Activated CD8-positive, alpha-beta memory T cell treated with anti-CD3 and anti-CD28 coated beads, Interleukin-2, amount 50 U/mL, for 4 hours (primary cell): ENCODE data around the gene ZCCHC14.

ENCODE experiments used
- DNase-seq: peaks from one replicate; pipeline ENCODE4 v3.0.0-alpha.2; 2020

The ZCCHC14 gene

GRCh38 chr16:87472935-87473334 lies 19.9 kb downstream of the ZCCHC14 start:
- DNase-seq = no peak

GRCh38 chr16:87472142-87472778 lies 20.6 kb downstream of the ZCCHC14 start:
- DNase-seq = no peak

GRCh38 chr16:87471278-87472141 lies 21.3 kb downstream of the ZCCHC14 start:
- no peak for DNase-seq

DNA sequence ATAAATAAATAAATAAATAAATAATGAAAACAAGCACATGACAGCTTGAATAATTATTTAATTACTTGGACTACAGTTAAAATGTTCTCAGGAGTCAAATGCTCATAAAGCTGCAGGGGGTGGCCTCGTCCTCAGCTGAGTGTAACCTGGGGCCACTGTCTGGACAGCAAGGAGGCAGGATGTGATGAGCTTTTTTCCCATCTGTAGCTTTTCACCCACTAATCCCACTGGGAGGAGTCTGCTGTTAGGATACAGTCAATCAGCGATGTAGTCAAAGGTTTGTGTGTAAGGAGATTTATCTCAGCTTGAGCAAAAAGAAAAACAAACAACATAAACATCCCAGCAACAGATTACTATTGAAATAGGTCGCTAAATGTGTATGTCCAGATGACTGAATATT lies 22.5 kb downstream of the ZCCHC14 start:
- no peak for DNase-seq

- DNase-seq = no peak
Observed at GRCh38 chr16:87469169-87469568, 23.7 kb downstream of the ZCCHC14 start.

DNA sequence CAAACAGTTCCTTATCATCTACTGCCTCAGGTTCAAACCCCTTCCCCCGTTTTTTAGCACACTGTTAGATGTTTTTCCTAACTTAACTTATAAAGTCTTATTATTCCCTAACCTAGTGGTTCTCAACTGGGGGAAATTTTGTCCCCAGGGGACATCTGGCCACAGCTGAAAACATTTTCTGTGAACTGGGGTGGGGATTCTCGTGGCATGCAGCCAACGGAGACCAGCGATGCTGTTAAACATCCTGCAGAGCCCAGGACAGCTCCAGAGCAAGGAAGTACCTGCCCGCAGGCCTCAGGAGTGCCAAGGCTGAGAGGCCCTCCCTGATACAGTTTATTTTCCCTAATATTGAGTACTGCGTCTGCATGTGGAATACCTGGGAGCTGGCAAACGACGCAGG lies 24.3 kb downstream of the ZCCHC14 start:
- no peak for DNase-seq

GRCh38 chr16:87466975-87467501 lies 25.8 kb downstream of the ZCCHC14 start:
- DNase-seq = no peak

DNA sequence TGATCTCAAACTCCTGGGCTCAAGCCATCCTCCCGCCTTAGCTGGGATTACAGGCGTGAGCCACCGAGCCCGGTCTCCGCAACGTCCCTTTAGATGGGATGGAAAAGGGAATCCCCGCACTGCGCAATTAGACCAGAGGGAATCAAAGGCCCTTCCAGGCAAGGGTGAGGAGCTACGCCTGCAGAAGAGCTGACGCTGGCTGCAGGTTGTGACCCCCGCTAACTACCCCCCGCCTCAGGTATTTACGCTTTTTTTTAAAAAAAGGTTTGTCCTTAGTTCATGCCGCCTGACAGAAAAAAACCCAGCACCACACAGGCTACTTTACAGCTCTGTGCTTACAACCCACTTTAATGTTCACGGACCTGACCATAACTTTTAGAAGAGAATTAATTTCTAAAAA lies 26.9 kb downstream of the ZCCHC14 start:
- no peak for DNase-seq

DNA sequence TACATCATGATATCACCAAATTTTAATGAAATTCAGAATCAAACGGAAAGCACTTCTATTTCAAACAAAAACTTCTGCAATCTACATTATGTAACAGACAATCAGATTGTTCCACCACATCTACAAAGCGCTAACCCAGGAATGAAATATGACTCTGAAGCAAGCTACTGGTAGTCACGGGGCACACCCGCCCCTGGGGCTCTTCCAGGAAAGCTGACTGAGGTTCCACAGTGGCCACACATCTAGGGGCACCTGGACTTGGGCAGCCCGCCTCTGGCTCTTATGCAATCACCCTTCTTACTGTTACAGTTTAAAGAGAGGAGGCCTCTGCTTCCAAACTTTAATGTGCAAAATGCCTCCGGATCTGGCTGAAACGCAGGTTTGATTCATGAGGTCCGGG lies 27.5 kb downstream of the ZCCHC14 start:
- no peak for DNase-seq

DNA sequence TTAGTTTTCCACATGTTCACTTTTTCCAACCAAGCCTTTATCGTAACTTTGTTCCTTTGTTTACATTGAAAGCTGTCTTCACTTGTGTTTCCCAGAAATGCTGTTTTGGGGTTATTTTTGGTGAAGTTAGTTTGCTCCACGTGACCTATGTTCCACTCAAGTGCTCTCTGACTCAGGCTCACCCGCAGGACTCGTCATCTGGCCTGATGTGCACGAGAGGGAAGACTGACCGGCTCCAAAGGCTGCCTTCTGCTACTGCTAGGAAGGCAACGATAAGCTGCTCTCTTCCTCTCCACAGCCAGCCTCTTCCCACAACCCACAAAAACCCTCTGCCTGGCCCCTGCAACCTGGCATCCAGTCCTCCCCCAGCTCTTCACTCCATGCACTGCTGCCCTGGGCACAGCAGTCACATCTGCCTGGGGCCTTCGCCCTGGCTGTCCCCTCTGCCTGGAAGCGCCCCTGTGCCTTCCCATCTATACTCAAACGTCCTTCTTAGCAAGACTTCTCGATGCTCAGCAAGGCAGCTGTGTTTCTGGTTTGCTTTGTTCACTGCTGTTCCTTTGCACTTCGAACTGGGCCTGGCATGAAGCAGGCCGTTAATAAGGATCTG lies 28.0 kb downstream of the ZCCHC14 start:
- DNase-seq = peak; percentile 35

GRCh38 chr16:87463722-87464690 lies 28.8 kb downstream of the ZCCHC14 start:
- DNase-seq = peak; percentile 28

DNA sequence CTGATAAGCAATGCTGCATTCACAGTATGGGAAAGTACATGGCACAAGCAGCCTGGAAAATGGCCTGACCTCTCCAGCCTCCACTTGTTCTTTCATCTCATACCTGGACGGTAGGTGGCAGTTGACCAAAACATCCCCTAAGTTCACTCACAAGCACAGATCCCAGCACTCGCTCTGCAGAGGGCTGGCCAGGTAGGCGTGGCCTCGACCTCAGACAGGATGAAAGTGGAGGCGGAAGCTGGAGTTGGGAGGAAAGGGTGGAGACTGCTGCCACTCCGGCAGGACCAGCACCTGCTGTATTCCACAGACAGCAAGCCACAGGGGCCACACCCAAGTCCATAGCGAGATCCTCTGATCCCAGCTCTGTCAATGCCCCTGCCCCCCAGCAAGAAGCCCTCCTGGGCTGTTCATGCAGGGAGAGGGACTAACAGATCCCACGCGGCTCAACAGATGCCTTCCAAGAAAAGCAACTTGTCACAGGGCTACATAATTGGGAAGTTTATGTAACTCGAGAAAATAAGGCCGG lies 31.3 kb downstream of the ZCCHC14 start:
- DNase-seq = no peak

GRCh38 chr16:87460936-87461335 lies 31.9 kb downstream of the ZCCHC14 start:
- no peak for DNase-seq

GRCh38 chr16:87459833-87460232 lies 33.0 kb downstream of the ZCCHC14 start:
- DNase-seq = no peak

DNA sequence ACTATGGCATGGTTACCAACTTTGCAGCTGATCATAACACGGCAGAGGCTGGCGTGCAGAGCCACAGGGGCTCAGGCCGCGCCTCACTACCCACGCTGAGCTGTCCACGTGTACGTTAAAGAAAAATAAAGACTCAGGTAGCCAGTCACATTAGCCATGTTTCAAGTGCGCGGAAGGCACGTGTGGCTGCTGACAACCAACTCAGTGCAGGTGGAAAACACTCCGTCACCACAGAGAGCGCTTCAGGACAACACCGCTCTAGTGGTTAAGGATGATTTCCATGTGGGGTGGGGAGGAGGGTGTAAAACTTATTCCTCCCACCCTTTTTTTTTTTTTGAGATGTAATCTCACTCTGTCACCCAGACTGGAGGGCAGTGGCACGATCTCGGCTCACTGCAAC lies 33.8 kb downstream of the ZCCHC14 start:
- DNase-seq = no peak

DNA sequence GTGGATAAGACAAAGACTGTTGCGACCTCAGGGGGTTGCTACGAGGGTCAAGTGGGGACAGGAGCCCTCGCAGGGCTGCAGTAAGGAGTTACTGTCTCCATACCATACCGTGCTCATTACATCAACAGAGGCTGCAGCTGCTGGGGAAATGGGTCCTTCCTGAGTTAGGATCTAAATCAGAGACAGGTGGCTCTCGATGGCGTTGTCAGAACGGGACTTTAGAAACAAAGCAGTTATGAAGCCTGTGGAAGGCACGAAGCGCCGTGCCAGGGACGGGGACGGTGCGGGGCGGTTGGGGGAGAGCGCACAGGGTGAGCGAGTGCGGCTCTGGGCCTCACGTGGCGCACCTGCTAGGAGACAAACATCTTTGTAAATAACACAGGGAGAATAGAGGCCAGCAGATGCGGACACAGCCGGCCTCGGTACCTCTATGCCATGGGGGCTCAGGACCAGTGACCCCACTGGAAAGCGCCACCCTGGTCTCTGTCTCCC lies 34.4 kb downstream of the ZCCHC14 start:
- DNase-seq = no peak

DNA sequence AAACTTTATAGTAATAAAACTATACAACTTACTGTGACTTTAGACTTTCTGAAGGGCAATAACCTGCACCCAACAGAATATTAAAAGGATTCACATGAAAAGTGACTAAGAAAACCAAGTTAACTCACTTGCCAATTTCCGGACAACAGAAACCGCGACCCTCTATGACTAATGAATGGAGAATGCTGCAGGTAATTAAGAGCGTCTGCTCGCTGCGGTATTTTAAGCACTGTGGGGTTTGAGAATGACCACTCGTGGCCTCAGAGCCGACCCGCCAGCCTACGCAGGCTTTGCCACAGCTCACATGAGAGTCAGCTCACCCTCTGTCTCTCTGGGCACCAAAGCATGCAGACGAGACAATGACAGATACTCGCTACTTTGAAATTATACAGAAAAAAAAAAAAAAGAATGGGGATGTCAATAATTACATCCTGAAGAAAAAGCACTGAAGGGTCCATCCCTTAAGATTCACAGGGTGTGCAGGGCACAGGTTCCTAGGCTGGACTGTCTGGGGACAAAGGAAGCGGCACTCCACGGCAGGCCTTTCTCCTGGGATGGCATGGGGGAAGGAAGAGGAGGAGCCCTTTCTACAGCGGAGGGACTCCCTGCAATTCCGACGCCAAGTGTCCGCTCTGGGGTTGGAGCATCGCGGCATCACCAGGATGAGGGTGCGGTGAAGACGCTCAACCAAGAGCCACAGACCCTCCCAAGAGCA lies 35.0 kb downstream of the ZCCHC14 start:
- DNase-seq = peak; percentile 33

DNA sequence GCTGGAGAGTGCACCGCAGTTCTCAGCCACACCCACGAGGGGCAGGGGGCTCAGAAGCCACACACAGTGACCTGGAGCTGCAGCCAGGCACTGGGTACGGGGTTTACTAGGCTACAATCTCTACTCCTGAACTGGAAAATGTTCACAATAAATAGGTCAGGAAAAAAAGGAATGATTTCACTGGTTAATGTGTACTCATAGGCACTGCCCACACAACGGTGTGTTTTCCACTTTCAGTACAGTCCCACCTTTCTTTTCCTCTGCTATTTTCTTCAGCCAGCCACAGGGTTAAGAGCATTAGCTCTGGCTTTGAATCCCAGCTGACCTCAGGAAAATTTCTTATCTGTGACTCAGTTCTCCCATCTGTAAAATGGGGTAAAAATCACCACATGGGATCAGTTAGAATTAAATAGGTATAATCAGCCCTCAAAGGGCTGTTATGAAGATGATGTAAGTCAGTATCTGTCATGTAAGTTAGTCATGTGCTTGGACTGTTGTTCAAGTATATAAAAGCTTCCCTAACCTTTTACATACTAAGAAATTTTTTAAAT lies 35.7 kb downstream of the ZCCHC14 start:
- DNase-seq = no peak

DNA sequence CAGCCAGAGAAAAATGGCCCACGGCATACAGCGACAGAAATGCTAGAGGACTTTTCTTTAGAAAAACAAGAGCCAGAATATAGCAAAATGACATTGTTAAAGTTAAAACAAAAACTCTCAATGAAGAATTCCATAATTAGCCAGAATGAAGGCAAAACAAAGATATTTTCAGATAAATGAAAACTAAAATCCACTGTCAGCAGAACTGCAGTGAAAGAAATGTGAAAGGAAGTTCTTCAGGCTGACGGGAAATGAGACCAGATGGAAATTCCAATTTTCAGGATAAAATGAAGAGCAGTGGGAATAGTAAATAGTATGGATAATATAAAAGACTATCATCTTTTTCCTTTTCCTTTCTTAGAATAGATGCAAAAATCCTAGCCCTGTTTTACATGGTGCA lies 38.4 kb downstream of the ZCCHC14 start:
- DNase-seq = no peak

DNA sequence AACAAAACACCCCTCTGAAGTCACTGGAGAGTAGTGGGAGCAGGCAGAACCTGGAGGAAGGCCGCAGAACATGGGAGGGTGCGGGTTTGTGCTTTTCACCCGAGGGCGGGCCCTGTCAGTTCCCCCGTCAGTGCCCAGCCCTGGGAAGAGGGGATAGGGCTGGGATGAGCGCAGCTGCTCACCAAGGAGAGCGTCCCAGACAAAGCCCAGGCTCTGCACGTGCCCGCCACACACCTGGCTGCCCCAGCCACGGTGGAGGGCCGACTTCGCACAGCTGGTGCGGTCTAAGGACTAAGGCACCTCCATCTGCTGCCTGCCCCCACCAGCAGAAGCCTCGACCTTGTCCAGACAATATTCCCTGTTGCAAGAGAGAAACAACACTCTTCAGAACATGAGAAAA lies 39.5 kb downstream of the ZCCHC14 start:
- no peak for DNase-seq

DNA sequence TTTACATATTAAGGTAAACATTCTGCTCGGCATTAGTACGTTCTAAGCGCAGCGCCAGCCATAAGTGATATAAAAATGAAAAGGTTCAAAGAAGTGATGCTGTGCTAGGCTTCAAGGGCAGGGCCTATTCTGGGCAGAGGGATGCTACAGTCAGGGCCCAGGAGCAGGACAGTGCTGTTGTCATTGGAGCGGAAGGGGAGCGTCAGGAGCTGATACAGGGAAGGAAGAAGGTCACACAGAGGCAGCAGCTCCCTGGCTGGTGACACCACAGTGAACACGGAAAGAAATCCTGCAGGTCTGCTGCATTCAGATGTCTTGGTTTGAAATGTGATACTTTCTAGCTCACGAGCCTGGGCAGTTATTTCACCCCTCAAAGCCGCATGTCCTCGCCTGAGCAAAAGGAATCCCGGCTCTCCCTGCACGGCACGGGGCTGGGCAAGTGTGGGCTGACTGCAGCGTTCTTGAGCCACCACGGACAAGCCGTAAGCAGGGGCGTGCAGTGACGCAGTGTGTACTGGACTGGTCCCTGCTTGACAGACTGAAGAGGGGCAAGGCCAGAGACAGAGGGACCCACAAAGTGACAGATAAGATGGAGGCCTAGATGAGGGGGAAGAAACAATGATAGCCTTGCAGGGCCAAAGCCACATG lies 41.1 kb downstream of the ZCCHC14 start:
- DNase-seq = no peak
